Measurements from ENCODE around the gene AKR7A2.
"Not testable (repeated sequence)": the region's sequence is repeated elsewhere in the genome, so short reads cannot be mapped to it uniquely, and the experiment has no call there.

The AKR7A2 gene

GRCh38 chr1:19294638-19295037, 17.3 kb downstream of the AKR7A2 start:
- no peak for DNase-seq

GRCh38 chr1:19289244-19289643, 22.7 kb downstream of the AKR7A2 start:
- DNase-seq = no peak

DNA sequence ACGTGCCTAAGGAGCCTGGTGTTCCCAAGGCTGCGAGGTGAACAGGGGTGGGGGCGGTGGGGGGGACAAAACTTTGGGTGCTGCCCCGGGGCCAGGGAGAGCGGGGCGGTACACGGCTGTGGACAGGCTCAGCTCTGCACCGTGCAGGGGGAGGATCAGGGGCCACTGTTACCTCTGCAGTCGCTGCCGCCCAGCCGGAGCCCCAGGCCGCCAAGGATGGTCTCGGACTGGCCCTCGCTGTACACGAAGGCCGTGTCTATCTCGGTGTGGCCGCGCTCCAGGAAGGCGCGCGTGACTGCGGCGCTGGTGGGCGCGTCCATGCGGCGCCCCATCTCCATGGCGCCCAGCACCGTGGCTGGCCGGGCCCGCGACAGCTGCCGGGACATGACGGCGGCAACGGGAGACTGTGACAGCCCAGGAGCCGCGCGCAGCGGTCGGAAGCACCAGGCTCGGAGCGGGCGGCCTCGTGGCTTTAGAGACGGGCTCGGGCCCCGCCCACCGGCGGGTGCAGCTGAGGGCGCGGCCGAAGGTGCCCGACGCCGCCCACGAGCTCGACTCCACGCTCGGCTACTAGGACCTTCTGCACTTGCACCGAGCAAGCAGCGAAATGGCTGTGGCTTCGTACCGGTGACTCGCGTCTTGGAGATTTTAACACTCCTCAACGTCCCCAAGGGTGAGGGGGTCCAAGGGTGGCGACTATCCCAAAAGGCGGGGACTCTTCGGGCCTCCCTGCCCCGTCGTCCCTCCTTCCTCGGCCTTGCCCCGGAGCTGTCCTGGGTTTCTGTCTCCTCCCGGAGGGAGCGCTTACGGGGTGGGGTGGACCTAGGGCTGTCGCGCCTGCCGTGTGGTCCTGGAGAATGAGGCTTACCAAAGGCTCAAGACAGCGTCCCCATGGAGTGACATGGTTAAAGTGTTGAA, 23.4 kb downstream of the AKR7A2 start, which contains the start of gene AKR7A3:
Gene AKR7A3, minus strand, starts transcription at position 447 of the 918 bp plus-strand sequence. Its CDS starts 61 bp downstream, at position 386.
- peak; percentile 64 for DNase-seq

- no peak for DNase-seq
Measured at GRCh38 chr1:19287436-19288185, 24.3 kb downstream of the AKR7A2 start.

- DNase-seq = not testable (repeated sequence)
Measured at GRCh38 chr1:19285807-19286206, 26.1 kb downstream of the AKR7A2 start.

- DNase-seq = not testable (repeated sequence)
Measured at GRCh38 chr1:19285366-19285765, 26.6 kb downstream of the AKR7A2 start.

GRCh38 chr1:19284881-19285280, 27.1 kb downstream of the AKR7A2 start:
- DNase-seq = no peak

DNA sequence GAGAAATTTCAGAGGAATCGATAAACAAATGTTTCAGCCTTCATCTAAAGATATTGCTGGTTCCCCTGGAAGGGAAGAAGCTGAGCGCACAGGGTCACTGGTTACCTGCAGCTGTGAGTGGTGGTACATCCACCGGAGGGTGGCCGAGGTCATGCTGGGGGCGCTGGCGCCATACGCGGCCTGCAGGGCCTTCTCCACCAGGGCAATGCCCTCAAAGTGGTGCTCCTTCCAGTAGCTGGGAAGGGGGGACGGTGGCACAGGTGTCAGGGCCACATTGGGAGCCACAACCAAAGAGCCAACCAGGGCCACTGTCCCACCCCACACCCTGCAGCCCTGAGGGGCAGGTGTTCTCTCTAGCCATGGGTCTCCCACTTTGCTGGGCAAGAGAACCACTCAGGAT, 28.1 kb downstream of the AKR7A2 start:
- DNase-seq = no peak

- no peak for DNase-seq
Measured at GRCh38 chr1:19274636-19275035, 37.3 kb downstream of the AKR7A2 start.

DNA sequence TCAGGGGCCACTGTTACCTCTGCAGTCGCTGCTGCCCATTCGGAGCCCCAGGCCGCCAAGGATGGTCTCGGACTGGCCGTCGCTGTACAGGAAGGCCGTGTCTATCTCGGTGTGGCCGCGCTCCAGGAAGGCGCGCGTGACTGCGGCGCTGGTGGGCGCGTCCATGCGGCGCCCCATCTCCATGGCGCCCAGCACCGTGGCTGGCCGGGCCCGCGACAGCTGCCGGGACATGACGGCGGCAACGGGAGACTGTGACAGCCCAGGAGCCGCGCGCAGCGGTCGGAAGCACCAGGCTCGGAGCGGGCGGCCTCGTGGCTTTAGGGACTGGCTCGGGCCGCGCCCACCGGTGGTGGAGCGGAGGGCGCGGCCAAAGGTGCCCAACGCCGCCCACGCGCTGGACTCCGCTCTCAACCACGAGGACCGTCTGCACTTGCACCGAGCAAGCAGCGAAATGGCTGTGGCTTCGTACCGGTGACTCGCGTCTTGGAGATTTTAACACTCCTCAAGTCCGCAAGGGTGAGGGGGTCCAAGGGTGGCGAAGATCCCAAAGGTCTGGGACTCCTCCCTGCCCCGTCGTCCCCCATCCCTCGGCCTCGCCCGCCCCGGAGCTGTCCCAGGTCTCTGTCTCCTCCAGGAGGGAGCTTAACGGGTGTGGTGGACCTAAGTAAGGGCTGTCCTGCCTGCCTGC, 38.0 kb downstream of the AKR7A2 start:
- DNase-seq = not testable (repeated sequence)

GRCh38 chr1:19273106-19273843, 38.7 kb downstream of the AKR7A2 start:
- no peak for DNase-seq

DNA sequence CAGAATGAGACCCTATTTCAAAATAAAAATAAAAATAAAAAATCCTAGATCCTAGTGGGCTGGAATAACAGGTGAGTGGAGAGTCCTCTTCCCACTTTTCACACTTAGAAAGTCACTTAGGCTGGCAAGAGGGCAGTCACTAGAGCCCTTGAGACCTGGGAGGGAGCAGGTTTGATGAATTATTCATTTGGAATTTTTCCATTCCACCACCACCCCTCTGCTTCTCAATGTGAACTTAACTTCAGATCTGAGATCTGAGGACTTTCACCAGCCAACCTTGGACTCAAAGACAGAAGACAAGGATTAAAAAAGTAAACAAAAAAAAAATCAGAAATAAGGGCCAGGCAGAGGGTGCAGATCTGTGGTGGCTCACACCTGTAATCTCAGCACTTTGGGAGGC, 39.9 kb downstream of the AKR7A2 start:
- no peak for DNase-seq

- not testable (repeated sequence) for DNase-seq
Measured at GRCh38 chr1:19270343-19270730, 41.6 kb downstream of the AKR7A2 start.

- DNase-seq = not testable (repeated sequence)
Measured at GRCh38 chr1:19269427-19270342, 42.3 kb downstream of the AKR7A2 start.

- no peak for DNase-seq
Measured at GRCh38 chr1:19268445-19268844, 43.5 kb downstream of the AKR7A2 start.

DNA sequence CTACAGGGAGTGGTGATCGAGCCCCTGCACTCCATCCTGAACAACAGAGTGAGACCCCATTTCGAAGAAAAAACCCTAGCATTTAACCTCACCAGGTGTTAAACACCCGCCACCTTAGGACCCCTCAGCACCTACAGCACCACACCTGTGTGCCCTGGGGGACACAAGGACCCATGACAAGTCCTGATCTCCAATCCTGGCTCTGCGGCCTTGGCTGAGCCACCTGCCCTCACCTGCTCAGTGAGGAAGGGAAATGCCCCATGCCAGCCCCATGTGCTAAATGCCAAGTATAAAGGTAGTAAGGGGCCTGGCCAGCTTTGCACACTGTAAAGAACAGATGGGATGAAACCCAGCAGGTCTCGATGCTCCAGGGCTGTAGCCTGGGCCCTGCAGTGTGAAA, 49.2 kb downstream of the AKR7A2 start:
- no peak for DNase-seq

DNA sequence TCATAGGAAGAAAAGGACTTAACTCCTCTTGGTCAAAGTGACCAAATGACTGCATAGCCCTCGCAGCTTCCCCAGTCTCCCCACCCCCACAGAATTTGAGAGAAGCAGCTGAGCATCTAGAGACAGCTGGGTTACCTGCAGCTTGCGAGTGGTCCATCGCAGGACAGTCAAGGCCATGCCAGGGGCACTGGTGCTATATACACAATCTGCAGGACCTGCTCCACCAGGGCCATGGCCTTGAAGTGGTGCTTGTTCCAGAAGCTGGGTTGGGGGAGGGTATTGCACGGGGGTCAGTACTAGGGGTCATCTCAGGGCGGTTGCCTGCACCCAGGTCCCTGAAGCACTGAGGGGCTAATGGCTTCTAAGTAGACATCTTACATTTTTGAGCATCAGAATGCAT, 49.9 kb downstream of the AKR7A2 start:
- no peak for DNase-seq

GRCh38 chr1:19260211-19261138, 51.5 kb downstream of the AKR7A2 start:
- DNase-seq = no peak

- no peak for DNase-seq
Measured at GRCh38 chr1:19258353-19258752, 53.6 kb downstream of the AKR7A2 start.

Measured in activated CD4-positive, alpha-beta T cell treated with anti-CD3 and anti-CD28 coated beads, Interleukin-2, Interleukin-6, amounts not matched to agents 100 ng/mL and 50 ng/mL, durations not matched to agents 16 hours and 8 hours (primary cell).